Mucosa of descending colon (tissue), 3 donors: ENCODE results near the gene CREG2. TPM values are rescaled to one million over a fixed set of nuclear protein-coding genes. Genes with fewer than 3 reads are reported as not detected.

Experiments
- ATAC-seq: fragments of 200-7000 bp; cut with Tn5 transposase; one replicate; pipeline ENCODE4 v1.9.1; 2020; ENCODE audit warnings: mild to moderate bottlenecking, moderate library complexity
- DNase-seq, 3 donors: peaks; one replicate each; pipeline ENCODE4 v3.0.0-alpha.2; 2020
- H3K36me3 ChIP-seq: fragments of 200-600 bp; one replicate; pipeline ENCODE4 v1.8.0; 2021; ENCODE audit warnings: low read depth, mild to moderate bottlenecking
- H3K4me1 ChIP-seq: fragments of 200-600 bp; one replicate; pipeline ENCODE4 v1.8.0; 2021; ENCODE audit warnings: low read depth, mild to moderate bottlenecking
- H3K4me3 ChIP-seq: fragments of 200-600 bp; one replicate; pipeline ENCODE4 v1.8.0; 2021; ENCODE audit warnings: mild to moderate bottlenecking
- H3K9me3 ChIP-seq: fragments of 200-600 bp; one replicate; pipeline ENCODE4 v1.8.0; 2021; ENCODE audit warnings: mild to moderate bottlenecking
- intact Hi-C, 2 donors: fragments of 100-400 bp; cut with DNase I in 1 of 2; cut with micrococcal nuclease in 1 of 2; formaldehyde crosslinking; loops; one replicate each; pipeline versions ENCODE4 v1.11.0 to v1.11.1; 2022; cut with DNase I, micrococcal nuclease
- total RNA-seq, 3 donors: library from RNA; stranded (reverse); fragmentation: NEBNext Ultra II Directional in 2 of 3; extraction: Animal tissue kit (Norgen Biotek cat#: 25700) in 2 of 3; gene quantifications; one replicate each; pipeline versions ENCODE4 v1.2.1 to v1.2.4, GENCODE V29; 2021 to 2023
- TF ChIP-seq, protein P1 (sequence below): fragments of 200-600 bp; IDR thresholded peaks from one replicate; pipeline ENCODE4 v1.8.0; 2022; ENCODE audit warnings: antibody characterized with exemption, mild to moderate bottlenecking
- donor health status: DM: no; HTN: no; CAD: no; lungs with moderate emphysema.
- donor health status: DM: no; HTN: no; CAD: no.
- donor health status: DM: no; HTN: yes; CAD: no.

The CREG2 gene
- total RNA-seq, 3 donors from 2014 or later: 0.19 to 1.1 TPM; not detected in 1

DNA sequence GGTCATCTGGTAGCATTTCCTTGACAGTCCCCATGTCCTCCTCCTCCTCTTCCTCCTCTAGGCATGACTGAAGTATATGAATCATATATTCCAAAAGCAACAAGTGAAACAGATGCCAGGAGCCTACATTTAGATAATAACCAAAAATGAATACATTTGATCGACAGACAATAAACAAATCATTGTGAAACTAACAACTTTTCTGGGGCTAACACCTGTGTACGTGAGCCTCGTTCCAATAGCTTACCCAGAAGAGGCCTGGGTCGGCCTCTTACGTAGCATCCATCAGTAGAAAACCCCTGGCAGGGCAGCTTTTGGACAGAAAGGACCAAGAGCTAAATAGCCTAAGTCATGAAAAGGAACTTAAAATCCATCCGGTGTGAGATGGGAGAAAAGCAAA, 15.3 kb upstream of the CREG2 start:
- TF ChIP-seq, protein P1, sequence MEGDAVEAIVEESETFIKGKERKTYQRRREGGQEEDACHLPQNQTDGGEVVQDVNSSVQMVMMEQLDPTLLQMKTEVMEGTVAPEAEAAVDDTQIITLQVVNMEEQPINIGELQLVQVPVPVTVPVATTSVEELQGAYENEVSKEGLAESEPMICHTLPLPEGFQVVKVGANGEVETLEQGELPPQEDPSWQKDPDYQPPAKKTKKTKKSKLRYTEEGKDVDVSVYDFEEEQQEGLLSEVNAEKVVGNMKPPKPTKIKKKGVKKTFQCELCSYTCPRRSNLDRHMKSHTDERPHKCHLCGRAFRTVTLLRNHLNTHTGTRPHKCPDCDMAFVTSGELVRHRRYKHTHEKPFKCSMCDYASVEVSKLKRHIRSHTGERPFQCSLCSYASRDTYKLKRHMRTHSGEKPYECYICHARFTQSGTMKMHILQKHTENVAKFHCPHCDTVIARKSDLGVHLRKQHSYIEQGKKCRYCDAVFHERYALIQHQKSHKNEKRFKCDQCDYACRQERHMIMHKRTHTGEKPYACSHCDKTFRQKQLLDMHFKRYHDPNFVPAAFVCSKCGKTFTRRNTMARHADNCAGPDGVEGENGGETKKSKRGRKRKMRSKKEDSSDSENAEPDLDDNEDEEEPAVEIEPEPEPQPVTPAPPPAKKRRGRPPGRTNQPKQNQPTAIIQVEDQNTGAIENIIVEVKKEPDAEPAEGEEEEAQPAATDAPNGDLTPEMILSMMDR: no peak
- H3K4me3 ChIP-seq: no peak overlapping the region
- intact Hi-C loops: no loop called here
- no peaks in the 10 kb centered on the region for H3K9me3 ChIP-seq
- ATAC-seq: no peak
- no peak for DNase-seq
- no peaks in the 10 kb centered on the region for H3K36me3 ChIP-seq
- peaks cover 4% of the 10 kb centered on the region for H3K4me1 ChIP-seq

DNA sequence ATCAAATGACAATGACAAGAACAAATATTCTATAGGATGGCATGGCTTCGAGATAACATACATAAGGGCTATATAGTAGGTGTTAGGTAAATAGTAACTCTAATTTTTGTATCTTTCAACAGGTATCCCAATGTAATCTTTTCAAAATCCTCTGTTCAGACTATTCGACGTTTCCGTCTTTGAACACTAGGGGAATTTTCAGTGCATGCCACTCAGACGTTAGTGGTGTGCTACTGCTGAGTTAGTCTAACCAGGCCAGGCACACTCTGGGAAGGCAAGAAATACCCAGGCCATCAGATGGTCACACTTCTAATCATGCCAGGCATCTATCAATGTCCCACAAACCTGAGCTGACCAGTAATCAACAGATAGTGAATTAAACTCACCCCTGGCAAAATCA, 14.6 kb upstream of the CREG2 start:
- intact Hi-C loops: no loop called here
- TF ChIP-seq, protein P1: no peak
- no peaks in the 10 kb centered on the region for H3K36me3 ChIP-seq

DNA sequence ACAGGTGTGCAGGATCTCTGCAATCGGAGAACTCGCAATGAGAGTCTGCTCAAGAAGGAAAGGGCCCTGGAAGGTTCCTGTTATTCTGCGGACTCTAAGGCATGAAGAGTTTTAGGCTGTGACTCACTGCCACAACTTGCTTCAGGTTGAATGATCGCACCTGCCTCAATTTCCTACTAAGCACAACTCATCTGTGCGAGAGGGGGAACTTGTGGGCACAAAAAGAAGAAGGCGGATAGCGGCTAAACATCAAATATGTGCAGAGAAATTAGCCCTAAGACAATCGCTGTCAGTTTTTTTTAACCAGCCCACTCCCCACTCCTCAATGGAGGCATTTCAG, 14.0 kb upstream of the CREG2 start:
- Histone ChIP-seq H3K9me3 (no peaks in the 10 kb centered on the region), H3K36me3 (no peaks in the 10 kb centered on the region), H3K4me1 (peaks cover 4% of the 10 kb centered on the region), H3K4me3 (no peak overlapping the region)
- TF ChIP-seq, protein P1: no peak
- DNase-seq (no peak), ATAC-seq (no peak)
- intact Hi-C loops: no loop called here

More for the DNA sequence above, 14.6 kb upstream of the CREG2 start:
- DNase-seq: no peak
- Histone ChIP-seq H3K9me3 (no peaks in the 10 kb centered on the region), H3K4me3 (no peak overlapping the region), H3K4me1 (peaks cover 4% of the 10 kb centered on the region)
- no peak for ATAC-seq

DNA sequence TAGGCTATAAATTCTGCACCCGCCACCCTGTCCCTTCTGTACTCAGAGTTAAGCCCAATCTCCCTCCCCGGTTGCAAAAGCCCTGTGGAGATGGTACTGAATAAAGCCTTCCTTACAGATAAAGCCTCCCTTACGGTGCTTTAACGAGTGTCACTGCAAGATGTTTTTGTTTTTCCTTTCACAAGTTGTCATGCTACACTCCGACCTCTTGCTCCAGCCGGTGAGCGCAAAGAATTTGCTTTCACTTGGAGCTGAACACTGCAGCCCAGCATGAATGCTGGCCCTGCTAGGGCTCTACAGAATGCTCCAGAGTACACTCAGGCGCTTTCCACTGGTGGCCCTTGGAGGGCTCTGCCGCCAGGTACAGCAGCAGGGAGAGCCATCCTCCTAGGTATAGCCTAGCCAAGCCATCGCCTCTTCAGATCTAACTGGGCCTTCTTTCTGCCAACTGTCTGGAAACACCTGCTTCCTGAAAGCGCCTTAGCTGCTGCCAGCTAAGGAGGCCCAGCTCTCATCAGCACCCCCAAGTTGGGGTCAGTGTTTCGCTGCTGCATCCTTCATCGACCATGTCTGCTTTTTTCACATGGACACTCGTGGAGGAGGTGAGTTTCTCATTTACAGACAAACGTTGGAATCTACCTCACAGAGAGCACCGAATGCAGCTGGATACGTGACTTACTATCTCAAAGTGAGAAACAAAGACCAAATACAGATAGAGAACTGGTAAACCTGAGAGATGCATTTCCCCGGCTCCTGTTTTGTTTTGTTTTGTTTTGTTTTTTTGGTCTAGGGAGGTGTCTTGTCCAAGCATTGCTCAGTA, 13.4 kb upstream of the CREG2 start:
- Histone ChIP-seq H3K4me1 (peaks cover 4% of the 10 kb centered on the region), H3K4me3 (no peak overlapping the region), H3K9me3 (no peaks in the 10 kb centered on the region), H3K36me3 (no peaks in the 10 kb centered on the region)
- DNase-seq: no peak
- no peak for ATAC-seq
- TF ChIP-seq, protein P1: no peak
- intact Hi-C loops: no loop called here

DNA sequence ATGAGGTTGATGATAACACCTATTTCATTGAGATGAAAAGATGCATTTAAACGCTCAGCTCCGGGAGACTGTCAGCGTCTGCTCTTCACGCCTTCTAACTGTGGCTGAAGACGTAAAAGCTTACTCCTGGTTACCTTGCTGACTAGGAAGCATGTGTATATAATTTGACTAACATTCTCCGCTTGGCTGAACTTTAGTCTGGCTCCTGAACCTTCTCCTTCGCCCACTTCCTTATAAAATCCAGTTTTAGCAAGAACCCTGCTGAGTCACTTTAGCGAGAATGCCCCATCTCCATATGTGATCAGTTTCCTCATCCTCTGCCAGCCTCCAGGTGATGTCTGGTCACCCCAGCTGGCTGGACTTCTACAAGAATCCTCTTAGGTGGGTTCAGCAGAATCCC, 12.7 kb upstream of the CREG2 start:
- TF ChIP-seq, protein P1: no peak
- intact Hi-C loops: no loop called here
- no peak overlapping the region for H3K4me3 ChIP-seq
- H3K9me3 ChIP-seq: no peaks in the 10 kb centered on the region
- ATAC-seq (peak; percentile 83), DNase-seq (no peak)
- peaks cover 4% of the 10 kb centered on the region for H3K4me1 ChIP-seq
- no peaks in the 10 kb centered on the region for H3K36me3 ChIP-seq
